ENCODE data around the gene CDK18. TPM values are rescaled to one million over a fixed set of nuclear protein-coding genes. Genes with fewer than 3 reads are reported as not detected.

Gene CDK18
- total and polyA plus RNA-seq, 2 of the 8 experiments (the other 6 are each of a cell fraction or from before 2014, with no cell fraction given): 31.2 to 44.0 TPM

DNA sequence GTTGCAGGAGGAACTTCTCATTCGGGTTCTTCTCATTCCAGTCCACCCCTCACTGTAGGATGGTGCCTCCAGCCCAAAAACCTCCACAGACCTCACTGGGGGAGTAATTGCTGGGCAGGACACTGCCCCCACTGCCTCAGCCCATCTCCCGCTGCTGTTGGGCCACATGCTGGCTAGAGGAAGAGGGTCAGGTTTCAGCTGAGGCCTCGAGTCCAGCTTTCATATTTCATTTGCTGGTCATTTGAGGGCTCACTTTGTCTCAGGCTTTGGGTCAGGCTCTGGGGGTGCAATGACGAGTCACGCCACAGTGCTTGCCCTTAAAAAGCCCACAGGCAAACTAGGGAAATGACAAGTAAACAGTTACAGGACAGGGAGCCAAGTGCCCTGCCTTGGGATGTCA, 9.3 kb downstream of the CDK18 start:
- Histone ChIP-seq H3K56ac (replicated peaks; ENCODE audit: insufficient read length, low read depth, low read length) (no peak overlapping the region), H3K79me1 (ENCODE audit: low read depth, low read length) (peaks cover 27% of the 10 kb centered on the region), H4K8ac (ENCODE audit: extremely low read depth, insufficient read depth, low read length) (no peak overlapping the region), H3K79me2 (ENCODE audit: control insufficient read depth in 1 of 2, insufficient read depth in 2 of 2, low read length in 2 of 2) (peaks cover 0 to 10% of the 10 kb centered on the region in 2 experiments; a peak in 1 of 4 replicates), H3K4me1 (replicated peaks in 1 of 4; ENCODE audit: control insufficient read depth in 3 of 4, insufficient read depth in 4 of 4, low read length in 3 of 4) (peaks cover 4 to 18% (median 11%) of the 10 kb centered on the region in 4 experiments), H3K4ac (replicated peaks; ENCODE audit: insufficient read length, low read depth, low read length) (no peak overlapping the region), H3K4me2 (ENCODE audit: insufficient read depth in 1 of 2, low read depth in 2 of 2, low read length in 2 of 2) (no peak overlapping the region), H2BK12ac (ENCODE audit: low read depth, low read length) (no peak overlapping the region), H3K9ac (replicated peaks in 1 of 4; ENCODE audit: extremely low read depth in 1 of 4, low read depth in 3 of 4, low read length in 3 of 4) (no peak overlapping the region), H3K4me3 (ENCODE audit: extremely low read depth in 1 of 4, insufficient read depth in 2 of 4, low read depth in 3 of 4, low read length in 4 of 4) (no peak overlapping the region), H4K20me1 (replicated peaks in 1 of 2; ENCODE audit: control insufficient read depth in 1 of 2, insufficient read depth in 2 of 2, low read length in 2 of 2) (peaks cover 5 to 15% of the 10 kb centered on the region in 2 experiments), H2AFZ (ENCODE audit: low read length) (no peak overlapping the region), H2BK15ac (ENCODE audit: low read length) (no peak overlapping the region), H3K23me2 (ENCODE audit: low read depth, low read length) (no peaks in the 10 kb centered on the region), H2BK5ac (ENCODE audit: low read depth, low read length) (no peak overlapping the region), H3K23ac (ENCODE audit: insufficient read length) (no peak overlapping the region), H2BK120ac (replicated peaks; ENCODE audit: low read depth, low read length) (no peak overlapping the region), H3K36me3 (ENCODE audit: control insufficient read depth in 2 of 4, insufficient read depth in 4 of 4, low read length in 3 of 4) (no peaks in the 10 kb centered on the region), H2AK5ac (ENCODE audit: low read depth, low read length) (no peak overlapping the region), H3K27ac (ENCODE audit: low read depth, low read length) (no peak overlapping the region), H3K14ac (ENCODE audit: insufficient read length) (no peak overlapping the region), H3K18ac (ENCODE audit: extremely low read depth, low read length) (no peak overlapping the region), H4K91ac (replicated peaks; ENCODE audit: insufficient read length, low read length) (no peak overlapping the region), H4K5ac (ENCODE audit: insufficient read length, low read depth, low read length) (no peak overlapping the region), H3K27me3 (replicated peaks in 1 of 4; ENCODE audit: control insufficient read depth in 3 of 4, extremely low read depth in 1 of 4, insufficient read depth in 3 of 4, low read length in 3 of 4) (no peaks in the 10 kb centered on the region), H3K9me3 (ENCODE audit: insufficient read depth in 2 of 2, low read depth in 1 of 2, low read length in 1 of 2) (no peaks in the 10 kb centered on the region), H2BK20ac (ENCODE audit: low read length) (no peak overlapping the region)
- FAIRE-seq (no peak), DNase-seq (ENCODE audit: low read depth in 1 of 2, low spot score in 2 of 2) (no peak)
- CTCF ChIA-PET (ENCODE audit: partially characterized antibody): interaction anchor here (0.9 to 47.3 kb wide), 5 partner anchors 1 to 163 kb away, joined by 3 to 1626 read pairs (median 4); partner anchors contain the start of gene CDK18
- 87% methylated on average over 5 of the region's 5 CpGs; no CpG with 5 or more reads in 1 of the 2 experiments for WGBS, 2 experiments (ENCODE audit: extremely low coverage in 1 of 2, insufficient coverage in 1 of 2, insufficient read length in 1 of 2, insufficient replicate concordance in 2 of 2, low coverage in 1 of 2, low lambda C conversion rate in 2 of 2, missing lambda C conversion rate in 1 of 2)
- POLR2A ChIA-PET (ENCODE audit: partially characterized antibody): interaction anchor here (0.9 to 3.5 kb wide), 6 partner anchors 8 to 78 kb away, joined by 3 to 16 read pairs (median 3); partner anchors contain the start of gene CDK18
- no peak for TF ChIP-seq SUZ12 (IDR thresholded peaks at IDR 0.05; ENCODE audit: low read length)
- TF ChIP-seq HDAC6 (IDR thresholded peaks at IDR 0.05; ENCODE audit: low read depth, low read length): no peak
- TF ChIP-seq TAF1 (IDR thresholded peaks at IDR 0.05; ENCODE audit: low read depth, low read length): no peak
- no peak for TF ChIP-seq TCF12 (IDR thresholded peaks at IDR 0.05; ENCODE audit: low read depth, low read length)
- no peak for TF ChIP-seq CREB1 (IDR thresholded peaks at IDR 0.05)
- TF ChIP-seq, protein P1, sequence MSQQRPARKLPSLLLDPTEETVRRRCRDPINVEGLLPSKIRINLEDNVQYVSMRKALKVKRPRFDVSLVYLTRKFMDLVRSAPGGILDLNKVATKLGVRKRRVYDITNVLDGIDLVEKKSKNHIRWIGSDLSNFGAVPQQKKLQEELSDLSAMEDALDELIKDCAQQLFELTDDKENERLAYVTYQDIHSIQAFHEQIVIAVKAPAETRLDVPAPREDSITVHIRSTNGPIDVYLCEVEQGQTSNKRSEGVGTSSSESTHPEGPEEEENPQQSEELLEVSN (IDR thresholded peaks at IDR 0.05): no peak
- TF ChIP-seq, protein P2, sequence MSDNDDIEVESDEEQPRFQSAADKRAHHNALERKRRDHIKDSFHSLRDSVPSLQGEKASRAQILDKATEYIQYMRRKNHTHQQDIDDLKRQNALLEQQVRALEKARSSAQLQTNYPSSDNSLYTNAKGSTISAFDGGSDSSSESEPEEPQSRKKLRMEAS (IDR thresholded peaks at IDR 0.05): no peak
- TF ChIP-seq RNF2 (IDR thresholded peaks at IDR 0.05; ENCODE audit: borderline replicate concordance, low read depth, low read length, missing control alignments, poor library complexity, severe bottlenecking): no peak
